ENCODE results near the gene TBRG4. TPM values are rescaled to one million over a fixed set of nuclear protein-coding genes. Genes with fewer than 3 reads are reported as not detected.

The TBRG4 gene
- total RNA-seq, 2 donors from 2014 or later = 46.4 to 76.3 TPM

DNA sequence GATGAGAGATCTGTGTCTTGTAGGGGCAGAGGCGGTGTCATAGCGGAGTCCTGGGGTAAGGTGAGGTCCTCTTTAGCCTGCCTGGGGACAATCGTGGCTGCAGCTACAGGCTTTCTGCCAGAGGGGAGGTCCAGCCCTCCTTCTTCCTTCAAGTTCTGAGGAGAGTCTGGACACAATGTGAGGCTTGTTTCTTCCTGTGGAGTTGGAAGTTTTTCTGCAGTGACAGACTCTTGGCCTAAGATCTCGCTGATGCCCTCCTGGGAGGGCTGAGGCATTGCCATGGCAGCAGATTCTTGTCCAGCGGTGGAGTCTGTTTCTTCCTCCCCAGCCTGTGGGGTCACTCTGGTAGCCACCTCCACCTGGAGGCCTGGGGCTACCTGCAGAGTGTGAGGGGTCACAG is 27.2 kb downstream of the TBRG4 start:
- no peaks in the 10 kb centered on the region for H3K27me3 ChIP-seq (replicated peaks; ENCODE audit: insufficient read depth)
- intact Hi-C loops (cut with DNase I) = no loop called here
- H3K27ac ChIP-seq = no peak overlapping the region
- TF ChIP-seq, protein P1, sequence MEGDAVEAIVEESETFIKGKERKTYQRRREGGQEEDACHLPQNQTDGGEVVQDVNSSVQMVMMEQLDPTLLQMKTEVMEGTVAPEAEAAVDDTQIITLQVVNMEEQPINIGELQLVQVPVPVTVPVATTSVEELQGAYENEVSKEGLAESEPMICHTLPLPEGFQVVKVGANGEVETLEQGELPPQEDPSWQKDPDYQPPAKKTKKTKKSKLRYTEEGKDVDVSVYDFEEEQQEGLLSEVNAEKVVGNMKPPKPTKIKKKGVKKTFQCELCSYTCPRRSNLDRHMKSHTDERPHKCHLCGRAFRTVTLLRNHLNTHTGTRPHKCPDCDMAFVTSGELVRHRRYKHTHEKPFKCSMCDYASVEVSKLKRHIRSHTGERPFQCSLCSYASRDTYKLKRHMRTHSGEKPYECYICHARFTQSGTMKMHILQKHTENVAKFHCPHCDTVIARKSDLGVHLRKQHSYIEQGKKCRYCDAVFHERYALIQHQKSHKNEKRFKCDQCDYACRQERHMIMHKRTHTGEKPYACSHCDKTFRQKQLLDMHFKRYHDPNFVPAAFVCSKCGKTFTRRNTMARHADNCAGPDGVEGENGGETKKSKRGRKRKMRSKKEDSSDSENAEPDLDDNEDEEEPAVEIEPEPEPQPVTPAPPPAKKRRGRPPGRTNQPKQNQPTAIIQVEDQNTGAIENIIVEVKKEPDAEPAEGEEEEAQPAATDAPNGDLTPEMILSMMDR (IDR thresholded peaks at IDR 0.05) = no peak
- TF ChIP-seq POLR2A (IDR thresholded peaks at IDR 0.05) (no peak), POLR2AphosphoS5 (IDR thresholded peaks at IDR 0.05) (no peak)
- no peaks in the 10 kb centered on the region for H3K4me1 ChIP-seq (replicated peaks)
- H3K9me3 ChIP-seq = no peaks in the 10 kb centered on the region
- 44% methylated on average over 5 of the region's 5 CpGs for whole genome bisulfite sequencing
- no peak for DNase-seq (ENCODE audit: low spot score)
- H3K4me3 ChIP-seq = no peak overlapping the region
- H3K36me3 ChIP-seq = no peaks in the 10 kb centered on the region

DNA sequence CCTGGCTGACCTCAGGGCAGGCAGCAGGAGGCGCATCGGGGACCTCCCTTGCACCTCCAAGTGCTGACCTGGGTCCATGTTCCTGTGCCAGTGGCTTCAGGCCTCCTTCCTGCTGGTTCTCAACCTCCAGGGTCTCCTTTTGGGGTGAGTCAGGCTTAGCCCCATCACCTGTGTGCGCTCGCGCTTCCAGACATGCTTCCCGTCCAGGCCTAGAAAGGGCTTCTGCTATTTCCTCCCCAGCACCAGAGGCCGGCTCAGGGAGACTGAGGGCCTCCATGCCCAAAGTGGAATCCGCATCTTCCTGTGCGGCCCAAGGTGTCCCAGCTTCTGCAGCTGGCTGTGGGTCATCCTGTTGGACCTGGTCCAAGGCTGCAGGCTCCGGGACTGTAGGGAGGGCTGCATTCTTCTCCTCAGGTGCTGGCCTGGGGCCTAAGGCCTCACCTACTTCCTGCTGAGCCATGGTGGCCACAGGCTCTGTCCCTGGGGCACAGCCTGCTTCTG is 28.6 kb downstream of the TBRG4 start:
- Histone ChIP-seq H3K4me3 (no peak overlapping the region), H3K27ac (no peak overlapping the region), H3K4me1 (replicated peaks) (no peaks in the 10 kb centered on the region), H3K9me3 (no peaks in the 10 kb centered on the region), H3K27me3 (replicated peaks; ENCODE audit: insufficient read depth) (no peaks in the 10 kb centered on the region), H3K36me3 (no peaks in the 10 kb centered on the region)
- DNase-seq (ENCODE audit: low spot score) = no peak
- TF ChIP-seq, protein P1 (IDR thresholded peaks at IDR 0.05) = no peak
- TF ChIP-seq POLR2A (IDR thresholded peaks at IDR 0.05) = no peak
- TF ChIP-seq POLR2AphosphoS5 (IDR thresholded peaks at IDR 0.05) = no peak
- WGBS = 81% methylated on average over 10 of the region's 10 CpGs
- intact Hi-C loops (cut with DNase I) = no loop called here

DNA sequence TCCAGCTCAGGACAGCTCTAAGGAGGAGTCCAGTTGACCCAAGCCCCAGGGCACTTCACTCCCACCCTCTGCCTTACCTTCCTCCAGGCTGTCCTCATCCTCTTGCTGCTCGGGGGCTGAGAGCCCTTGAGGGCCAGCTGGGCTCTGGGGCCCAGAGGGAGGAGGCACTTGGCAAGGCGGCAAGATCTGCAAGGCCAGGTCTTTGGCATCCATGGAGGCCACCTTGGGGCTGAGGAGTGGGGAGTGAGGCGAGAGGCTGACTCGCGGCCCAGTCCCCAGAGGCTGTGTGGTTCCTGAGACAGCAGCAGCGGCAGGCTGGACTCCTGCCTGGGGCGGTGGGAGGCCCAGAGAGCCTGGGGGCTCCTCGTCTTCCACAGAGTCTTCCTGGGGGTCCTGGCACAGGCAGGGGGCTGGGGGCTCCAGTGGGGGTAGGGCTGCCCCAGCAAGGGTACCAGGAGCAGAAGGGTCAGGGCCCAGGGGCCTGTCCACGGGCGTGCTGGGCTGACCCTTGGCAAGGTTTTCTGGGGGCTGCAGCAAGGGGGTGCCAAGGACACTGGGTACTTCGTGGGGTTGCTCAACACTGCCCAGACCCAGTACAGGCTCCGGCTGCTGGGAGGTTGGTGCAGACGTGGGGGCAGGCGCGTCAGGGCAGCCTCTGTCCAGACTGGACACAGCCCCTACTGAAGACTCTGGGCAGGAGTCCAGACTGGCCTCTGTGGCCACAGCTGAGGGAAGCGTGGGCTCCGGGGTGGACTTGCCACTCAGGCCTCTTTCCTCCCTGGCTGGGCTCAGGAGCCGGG is 29.3 kb downstream of the TBRG4 start:
- DNase-seq (ENCODE audit: low spot score) = no peak
- WGBS = 82% methylated on average over 11 of the region's 18 CpGs
- H3K36me3 ChIP-seq = no peaks in the 10 kb centered on the region
- H3K27ac ChIP-seq = no peak overlapping the region
- H3K9me3 ChIP-seq = no peaks in the 10 kb centered on the region
- H3K4me1 ChIP-seq (replicated peaks) = no peaks in the 10 kb centered on the region
- H3K27me3 ChIP-seq (replicated peaks; ENCODE audit: insufficient read depth) = no peaks in the 10 kb centered on the region
- no peak for TF ChIP-seq POLR2A (IDR thresholded peaks at IDR 0.05)
- no peak for TF ChIP-seq POLR2AphosphoS5 (IDR thresholded peaks at IDR 0.05)
- TF ChIP-seq, protein P1 (IDR thresholded peaks at IDR 0.05) = no peak
- intact Hi-C loops (cut with DNase I) = no loop called here
- H3K4me3 ChIP-seq = no peak overlapping the region

DNA sequence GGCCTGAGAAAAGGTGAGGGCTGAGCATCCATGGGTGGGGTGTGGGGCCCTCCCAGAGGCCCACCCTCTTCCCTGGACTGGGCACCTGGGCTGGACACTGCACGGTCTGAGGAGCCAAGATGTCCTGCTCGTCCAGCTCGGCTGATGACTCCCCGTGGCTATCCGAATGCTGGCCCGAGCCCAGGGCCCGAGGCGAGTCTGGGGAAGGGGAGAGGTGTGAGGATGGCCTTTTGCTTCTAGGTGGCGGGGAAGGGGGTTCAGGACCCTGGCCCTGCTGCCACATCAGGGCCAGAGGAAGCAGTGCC is 29.9 kb downstream of the TBRG4 start:
- intact Hi-C loops (cut with DNase I) = no loop called here
- 86% methylated on average over 9 of the region's 9 CpGs for WGBS
- Histone ChIP-seq H3K27ac (no peak overlapping the region), H3K4me1 (replicated peaks) (no peaks in the 10 kb centered on the region), H3K4me3 (no peak overlapping the region), H3K27me3 (replicated peaks; ENCODE audit: insufficient read depth) (no peaks in the 10 kb centered on the region), H3K9me3 (no peaks in the 10 kb centered on the region), H3K36me3 (no peaks in the 10 kb centered on the region)
- no peak for DNase-seq (ENCODE audit: low spot score)
- no peak for TF ChIP-seq POLR2AphosphoS5 (IDR thresholded peaks at IDR 0.05)

DNA sequence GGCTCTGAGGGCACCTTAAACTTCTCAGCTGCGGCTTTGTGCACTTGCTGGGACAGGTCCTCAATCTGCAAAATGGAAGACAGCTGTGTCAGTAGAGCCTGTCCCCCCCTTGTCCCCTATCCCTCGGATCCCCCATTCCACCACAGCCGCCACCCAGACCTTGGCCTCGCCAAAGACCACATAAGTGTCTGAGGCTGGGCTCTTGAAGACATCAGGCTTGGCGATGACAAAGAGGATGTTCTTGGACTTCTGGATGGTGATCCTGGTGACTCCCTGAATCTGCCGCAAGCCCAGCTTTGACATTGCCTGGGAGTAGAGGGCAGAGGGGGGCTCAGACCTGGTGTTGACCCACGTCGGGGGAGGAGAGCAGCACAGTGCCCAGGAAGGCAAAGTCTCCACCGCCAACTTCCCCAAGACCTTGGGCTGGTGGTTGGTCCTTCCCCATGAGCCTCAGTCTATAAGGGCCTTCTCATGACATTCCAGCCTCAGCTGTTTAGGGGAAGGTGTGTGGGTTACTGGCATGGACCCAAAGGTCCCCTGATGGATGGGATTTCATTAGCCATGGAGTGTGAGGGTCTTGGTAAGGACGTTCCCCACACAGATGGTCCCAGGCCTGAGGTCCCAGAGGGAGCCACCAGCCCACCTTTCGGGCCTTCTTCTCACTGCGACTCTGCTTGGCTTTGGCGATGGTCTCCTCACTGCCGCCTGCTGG is 30.4 kb downstream of the TBRG4 start:
- Histone ChIP-seq H3K4me3 (no peak overlapping the region), H3K4me1 (replicated peaks) (no peaks in the 10 kb centered on the region), H3K36me3 (no peaks in the 10 kb centered on the region), H3K9me3 (no peaks in the 10 kb centered on the region), H3K27me3 (replicated peaks; ENCODE audit: insufficient read depth) (no peaks in the 10 kb centered on the region), H3K27ac (no peak overlapping the region)
- WGBS = 92% methylated on average over 13 of the region's 14 CpGs
- TF ChIP-seq, protein P1 (IDR thresholded peaks at IDR 0.05) = no peak
- TF ChIP-seq POLR2A (IDR thresholded peaks at IDR 0.05) = no peak
- no peak for TF ChIP-seq POLR2AphosphoS5 (IDR thresholded peaks at IDR 0.05)
- DNase-seq (ENCODE audit: low spot score) = no peak
- intact Hi-C loops (cut with DNase I) = no loop called here
